CD4-positive, alpha-beta T cell treated with Interleukin-6 for 4 hours (primary cell): Measurements from ENCODE around the gene ANKRD7.
"Not testable (repeated sequence)": the region's sequence is repeated elsewhere in the genome, so short reads cannot be mapped to it uniquely, and the experiment has no call there.

Source experiments
- DNase-seq: peaks from one replicate; pipeline ENCODE4 v3.0.0-alpha.2; 2020; ENCODE audit warnings: mixed read lengths

The ANKRD7 gene

GRCh38 chr7:118239014-118239413, 14.5 kb downstream of the ANKRD7 start:
- DNase-seq, result no peak

GRCh38 chr7:118240320-118240719, 15.8 kb downstream of the ANKRD7 start:
- DNase-seq, result not testable (repeated sequence)

DNA sequence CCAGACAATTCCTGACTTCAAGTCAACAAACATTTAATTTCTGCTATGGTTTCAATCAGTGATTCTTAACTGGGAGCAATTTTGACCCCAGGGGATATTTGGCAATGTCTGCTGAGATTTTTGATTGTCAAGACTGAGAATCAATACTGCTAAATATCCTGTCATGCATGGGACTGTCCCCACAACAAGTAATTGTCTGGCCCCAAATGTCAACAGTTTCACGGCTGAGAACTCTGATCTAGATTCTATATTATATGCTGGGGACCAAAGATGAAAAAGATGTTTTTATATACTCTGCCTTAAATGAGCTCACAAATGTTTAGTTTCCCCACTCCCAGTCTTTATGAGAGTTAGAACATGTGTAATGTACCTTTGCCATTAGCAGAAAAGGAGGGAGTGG, 19.2 kb downstream of the ANKRD7 start:
- no peak for DNase-seq

GRCh38 chr7:118245267-118246040, 20.9 kb downstream of the ANKRD7 start:
- DNase-seq, result no peak

DNA sequence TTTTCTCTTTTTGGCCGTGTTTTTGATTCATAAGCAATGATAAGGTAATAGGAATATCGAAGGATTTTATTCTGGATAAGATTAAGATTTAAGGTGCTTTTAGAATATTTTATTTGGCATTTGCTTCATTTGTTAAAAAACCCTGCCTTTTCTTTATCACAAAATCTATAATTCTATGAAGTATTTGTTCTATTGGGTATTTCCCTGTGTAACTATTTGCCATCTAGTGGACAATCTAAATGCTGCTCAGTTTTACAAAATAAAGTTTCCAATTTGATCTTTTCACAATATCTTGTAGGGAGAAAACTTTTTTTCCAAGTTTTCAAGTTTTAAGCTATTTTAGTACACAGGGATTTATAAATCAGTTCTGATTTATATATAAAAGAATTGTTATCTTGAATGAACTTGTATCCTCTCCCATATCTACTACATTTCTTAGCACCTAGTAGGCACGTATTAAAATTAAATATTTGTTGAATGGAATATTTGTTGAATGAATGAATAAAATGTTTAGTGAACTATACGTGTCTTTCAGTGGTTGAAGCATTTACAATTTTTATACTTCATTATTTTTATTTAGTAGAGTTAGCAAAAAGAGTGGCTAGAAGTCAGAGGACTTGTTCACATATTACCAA, 26.5 kb downstream of the ANKRD7 start:
- no peak for DNase-seq

- DNase-seq, result no peak
Observed at GRCh38 chr7:118252087-118252486, 27.6 kb downstream of the ANKRD7 start.

GRCh38 chr7:118259115-118259514, 34.6 kb downstream of the ANKRD7 start:
- no peak for DNase-seq

DNA sequence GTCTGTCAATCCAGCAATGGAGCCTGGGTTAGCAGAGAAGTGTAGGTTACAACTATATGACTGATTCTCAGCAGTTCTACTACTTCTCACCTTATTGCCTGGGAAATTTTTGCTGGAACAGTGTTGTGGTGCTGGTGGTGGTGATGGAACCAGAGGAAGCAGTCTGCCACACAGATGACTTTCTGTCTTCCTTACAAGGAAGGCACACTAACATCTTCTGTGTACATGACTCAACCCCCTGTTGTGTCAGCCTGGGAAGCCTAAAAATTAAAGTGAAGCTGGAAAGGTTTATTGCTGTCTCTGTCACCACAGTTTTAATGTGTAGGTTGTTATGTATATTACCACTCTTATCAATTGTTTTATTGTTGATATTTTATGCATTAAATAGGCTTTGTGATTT, 40.3 kb downstream of the ANKRD7 start:
- no peak for DNase-seq

- no peak for DNase-seq
Observed at GRCh38 chr7:118280319-118281012, 56.0 kb downstream of the ANKRD7 start.

GRCh38 chr7:118281196-118281595, 56.7 kb downstream of the ANKRD7 start:
- no peak for DNase-seq

GRCh38 chr7:118285358-118285757, 60.9 kb downstream of the ANKRD7 start:
- DNase-seq, result no peak

DNA sequence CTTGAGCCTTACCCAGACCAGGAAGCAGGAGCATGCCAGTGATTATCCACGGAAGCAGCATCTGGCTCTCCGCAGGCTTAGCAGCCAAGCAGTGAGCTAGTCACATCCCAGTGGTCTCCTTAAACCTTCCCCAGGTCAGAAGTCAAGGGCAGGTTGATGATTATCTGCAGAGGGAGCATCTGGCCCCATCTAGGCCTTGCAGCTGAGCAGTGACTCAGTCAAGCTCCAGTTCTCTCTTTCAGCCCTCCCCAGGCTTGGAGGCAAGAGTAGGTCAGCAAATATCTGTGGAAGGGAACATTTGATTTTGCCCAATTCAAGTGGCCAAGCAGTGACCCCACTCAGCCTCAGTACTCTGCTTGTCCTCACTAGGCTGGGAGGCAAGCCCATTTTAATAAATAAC, 61.6 kb downstream of the ANKRD7 start:
- no peak for DNase-seq

GRCh38 chr7:118288098-118288497, 63.6 kb downstream of the ANKRD7 start:
- no peak for DNase-seq

DNA sequence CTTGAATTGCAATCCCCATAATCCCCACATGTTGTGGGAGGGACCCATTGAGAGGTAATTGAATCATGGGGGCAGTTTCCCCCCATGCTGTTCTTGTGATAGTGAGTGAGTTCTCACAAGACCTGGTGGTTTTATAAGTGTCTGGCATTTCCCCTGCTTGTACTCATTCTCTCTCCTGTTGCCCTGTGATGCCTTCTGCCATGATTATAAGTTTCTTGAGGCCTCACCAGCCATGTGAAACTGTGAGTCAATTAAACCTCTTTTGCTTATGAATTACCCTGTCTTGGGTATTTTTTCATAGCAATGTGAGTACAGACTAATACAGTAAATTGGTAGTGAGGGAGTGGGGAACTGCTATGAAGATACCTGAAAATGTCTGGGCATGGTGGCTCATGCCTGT, 65.0 kb downstream of the ANKRD7 start:
- DNase-seq, result no peak
